Kidney (tissue), 14 donors: Measurements from ENCODE around the gene DIP2A. TPM values are rescaled to one million over a fixed set of nuclear protein-coding genes. Genes with fewer than 3 reads are reported as not detected.

ENCODE experiments used
- DNase-seq, 5 donors: peaks; one replicate each; pipeline ENCODE4 v3.0.0-alpha.2; 2013 to 2020
- FAIRE-seq: peaks from 2 replicates; lab custom pipeline; 2012; peaks lifted over from hg19 to GRCh38; lab: Jason Lieb, UNC
- H3K27ac ChIP-seq, 2 donors: one replicate each; pipeline ENCODE4 v1.7.0; 2013; ENCODE audit warnings: low read depth in 2 of 2, low read length in 2 of 2, inconsistent platforms in 1 of 2
- H3K27me3 ChIP-seq: one replicate; pipeline ENCODE4 v1.7.1; 2013; ENCODE audit warnings: low read length, inconsistent platforms; ENCODE audit not compliant: control insufficient read depth, insufficient read depth
- H3K36me3 ChIP-seq, 3 donors: one replicate each; pipeline versions ENCODE4 v1.7.0 to v1.7.1; 2013; ENCODE audit warnings: low read length in 3 of 3, control low read depth in 1 of 3, inconsistent platforms in 1 of 3; ENCODE audit not compliant: insufficient read depth in 3 of 3, control insufficient read depth in 2 of 3
- H3K4me1 ChIP-seq, 3 donors: one replicate each; pipeline versions ENCODE4 v1.7.0 to v1.7.1; 2013; ENCODE audit warnings: low read length in 3 of 3, inconsistent platforms in 1 of 3, low read depth in 1 of 3; ENCODE audit not compliant: control insufficient read depth in 2 of 3, insufficient read depth in 2 of 3
- H3K4me3 ChIP-seq, 3 donors: one replicate each; pipeline versions ENCODE4 v1.7.0 to v1.8.1; 2013; ENCODE audit warnings: low read length in 3 of 3, control low read depth in 1 of 3, inconsistent platforms in 1 of 3
- H3K9ac ChIP-seq, 3 donors: one replicate each; pipeline versions ENCODE4 v1.7.0 to v1.7.1; 2013; ENCODE audit warnings: low read length in 3 of 3, control low read depth in 1 of 3, inconsistent platforms in 1 of 3
- H3K9me3 ChIP-seq, 3 donors: one replicate each; pipeline versions ENCODE4 v1.7.0 to v1.7.1; 2013; ENCODE audit warnings: low read length in 3 of 3, control low read depth in 1 of 3, inconsistent platforms in 1 of 3; ENCODE audit not compliant: control insufficient read depth in 2 of 3, insufficient read depth in 1 of 3
- CTCF ChIP-seq: IDR thresholded peaks from 3 replicates; pipeline ENCODE4 v1.5.1; 2012; ENCODE audit warnings: mild to moderate bottlenecking, moderate library complexity, borderline replicate concordance; ENCODE audit not compliant: insufficient read depth; ENCODE audit errors: extremely low read depth
- intact Hi-C: fragments of 100-400 bp; cut with DNase I; formaldehyde crosslinking; loops from one replicate; pipeline ENCODE4 v1.11.1; 2022
- polyA plus RNA-seq: library from polyadenylated mRNA; stranded (reverse); fragments of 350-450 nt; fragmentation: Illumina TruSeq; extraction: RNeasy Lipid Tissue Mini Kit (QIAGEN cat#74804); gene quantifications from one replicate; pipeline ENCODE4 v1.2.3, GENCODE V29; 2014; ENCODE audit warnings: low read depth, low replicate concordance; ENCODE audit not compliant: insufficient read depth
- total RNA-seq: library from RNA; stranded (reverse); fragmentation: NEBNext Ultra II Directional; extraction: Animal tissue kit (Norgen Biotek cat#: 25700); gene quantifications from one replicate; pipeline ENCODE4 v1.2.1, GENCODE V29; 2021
- donor health status: control.
- donor health status: control.
- donor health status: control.
- donor health status: control.
- donor health status: control.
- donor health status: DM: yes; HTN: yes; CAD: no.
- donor health status: Normal renal cell carcinoma (clear cell type).

The DIP2A gene
- total and polyA plus RNA-seq, 2 donors from 2014 or later: 8.7 to 36.5 TPM

- Histone ChIP-seq H3K9ac (no peak overlapping the region), H3K27me3 (no peaks in the 10 kb centered on the region), H3K36me3 (peaks cover 10 to 34% (median 23%) of the 10 kb centered on the region in 3 donors), H3K4me3 (no peak overlapping the region), H3K27ac (no peak overlapping the region), H3K4me1 (no peaks in the 10 kb centered on the region), H3K9me3 (no peaks in the 10 kb centered on the region)
- no peak for FAIRE-seq
- no peak for DNase-seq
- intact Hi-C loops: no loop called here
- TF ChIP-seq CTCF: no peak
Observed at GRCh38 chr21:46546799-46547198, 88.1 kb downstream of the DIP2A start.

GRCh38 chr21:46549650-46550049, 91.0 kb downstream of the DIP2A start:
- Histone ChIP-seq H3K4me3 (no peak overlapping the region), H3K9ac (no peak overlapping the region), H3K9me3 (no peaks in the 10 kb centered on the region), H3K4me1 (no peaks in the 10 kb centered on the region), H3K36me3 (peaks cover 10 to 22% (median 15%) of the 10 kb centered on the region in 3 donors), H3K27me3 (no peaks in the 10 kb centered on the region), H3K27ac (no peak overlapping the region)
- TF ChIP-seq CTCF: no peak
- DNase-seq (no peak), FAIRE-seq (no peak)
- intact Hi-C loops: no loop called here

DNA sequence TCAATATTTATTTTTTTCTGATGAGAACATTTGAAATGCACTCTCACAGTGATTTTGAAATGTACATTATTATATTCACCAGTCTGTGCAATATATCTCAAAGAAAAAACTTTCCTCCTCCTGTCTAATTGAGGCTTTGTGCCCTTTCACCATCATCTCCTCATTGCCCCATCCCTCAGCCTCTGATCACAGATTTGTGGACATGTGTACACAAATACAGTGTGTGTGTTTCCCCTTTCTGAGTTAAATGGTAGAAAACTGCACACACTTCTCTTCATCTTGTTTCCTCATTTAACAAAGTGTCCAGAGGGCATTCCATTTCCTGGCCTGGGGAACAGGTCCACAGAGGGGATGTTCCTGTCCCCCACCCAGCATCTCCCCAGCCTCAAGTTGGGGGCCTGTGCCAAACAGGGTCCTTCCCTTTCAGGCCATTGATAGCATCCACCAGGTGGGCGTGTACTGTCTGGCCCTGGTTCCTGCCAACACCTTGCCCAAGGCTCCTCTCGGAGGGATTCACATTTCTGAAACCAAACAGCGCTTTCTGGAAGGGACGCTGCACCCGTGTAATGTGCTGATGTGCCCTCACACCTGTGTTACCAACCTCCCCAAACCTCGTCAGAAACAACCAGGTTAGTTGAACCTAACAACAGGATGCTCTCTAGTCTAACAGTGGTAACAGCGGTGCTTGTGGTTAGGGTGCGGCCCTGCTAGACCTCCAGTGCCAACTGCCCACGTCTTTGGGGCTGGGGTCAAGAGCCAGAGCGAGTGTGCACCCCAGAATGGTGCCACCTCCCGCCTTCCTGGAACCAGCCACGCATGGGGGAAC, 91.6 kb downstream of the DIP2A start:
- no peak for FAIRE-seq
- no peak for TF ChIP-seq CTCF

More for the DNA sequence above, 91.6 kb downstream of the DIP2A start:
- Histone ChIP-seq H3K9ac (no peak overlapping the region), H3K9me3 (no peaks in the 10 kb centered on the region), H3K4me1 (no peaks in the 10 kb centered on the region), H3K27ac (no peak overlapping the region), H3K27me3 (no peaks in the 10 kb centered on the region), H3K4me3 (no peak overlapping the region), H3K36me3 (peaks cover 10 to 22% (median 15%) of the 10 kb centered on the region in 3 donors)
- no peak for DNase-seq
- intact Hi-C loops: no loop called here
